ENCODE results near the gene ETFB. TPM values are rescaled to one million over a fixed set of nuclear protein-coding genes. Genes with fewer than 3 reads are reported as not detected.

ETFB gene
- total and polyA plus RNA-seq, 9 of the 15 experiments (the other 6 are each of a cell fraction or from before 2014, with no cell fraction given), result 18.1 to 143 (median 96.1) TPM

GRCh38 chr19:51375504-51376221 lies 9.5 kb upstream of the ETFB start:
- in situ Hi-C loops (cut with MboI) (no loop called here), intact Hi-C loops (cut with micrococcal nuclease) (no loop called here)
- no peak overlapping the region for H3K4me3 ChIP-seq
- no TSS peak for BruUV-seq (replicated peaks)
- H3K36me3 ChIP-seq (ENCODE audit: control insufficient read depth, insufficient read depth, low read length), result no peaks in the 10 kb centered on the region
- H2AFZ ChIP-seq (ENCODE audit: low read depth, low read length), result no peak overlapping the region
- no peaks in the 10 kb centered on the region for H3K9me1 ChIP-seq (ENCODE audit: control insufficient read depth, insufficient read depth, low read length)
- CTCF ChIA-PET (ENCODE audit: low intra/inter-chr PET ratio), result no interaction called here
- FAIRE-seq (no peak), DNase-seq (ENCODE audit: extremely low read depth in 1 of 4, low spot score in 3 of 4) (no peak), ATAC-seq (no peak)
- H3K4me1 ChIP-seq (replicated peaks in 1 of 2; ENCODE audit: control insufficient read depth in 2 of 2, insufficient read depth in 2 of 2, low read length in 2 of 2), result peaks cover 16 to 29% of the 10 kb centered on the region in 2 experiments
- H3K4me2 ChIP-seq (ENCODE audit: insufficient read depth, low read length), result no peak overlapping the region
- POLR2A ChIA-PET, result no interaction called here
- H3K27ac ChIP-seq (ENCODE audit: extremely low read depth, low read depth, low read length), result no peak overlapping the region
- 55% methylated on average over 10 of the region's 11 CpGs for WGBS (ENCODE audit: insufficient coverage, low coverage, missing lambda C conversion rate)
- no peaks in the 10 kb centered on the region for H3K27me3 ChIP-seq (ENCODE audit: control insufficient read depth in 2 of 2, insufficient read depth in 2 of 2, low read length in 2 of 2)
- TF ChIP-seq ZNF384 (IDR thresholded peaks at IDR 0.05; ENCODE audit: low read depth, low read length) (peak; percentile 44; the same call in 1 of the 2 replicates), TARDBP (IDR thresholded peaks at IDR 0.05) (no peak)
- no peaks in the 10 kb centered on the region for H3K79me2 ChIP-seq (ENCODE audit: control insufficient read depth, insufficient read depth, low read length)
- no peaks in the 10 kb centered on the region for H4K20me1 ChIP-seq (replicated peaks; ENCODE audit: control insufficient read depth, insufficient read depth, low read length)
- peak overlapping the region in 1 of 2 experiments; percentile 54; a peak in 1 of 4 replicates for H3K9ac ChIP-seq (ENCODE audit: insufficient read depth in 1 of 2, low read depth in 2 of 2, low read length in 2 of 2)
- H3K9me3 ChIP-seq (replicated peaks; ENCODE audit: control insufficient read depth, insufficient read depth, low read depth, low read length), result no peaks in the 10 kb centered on the region

DNA sequence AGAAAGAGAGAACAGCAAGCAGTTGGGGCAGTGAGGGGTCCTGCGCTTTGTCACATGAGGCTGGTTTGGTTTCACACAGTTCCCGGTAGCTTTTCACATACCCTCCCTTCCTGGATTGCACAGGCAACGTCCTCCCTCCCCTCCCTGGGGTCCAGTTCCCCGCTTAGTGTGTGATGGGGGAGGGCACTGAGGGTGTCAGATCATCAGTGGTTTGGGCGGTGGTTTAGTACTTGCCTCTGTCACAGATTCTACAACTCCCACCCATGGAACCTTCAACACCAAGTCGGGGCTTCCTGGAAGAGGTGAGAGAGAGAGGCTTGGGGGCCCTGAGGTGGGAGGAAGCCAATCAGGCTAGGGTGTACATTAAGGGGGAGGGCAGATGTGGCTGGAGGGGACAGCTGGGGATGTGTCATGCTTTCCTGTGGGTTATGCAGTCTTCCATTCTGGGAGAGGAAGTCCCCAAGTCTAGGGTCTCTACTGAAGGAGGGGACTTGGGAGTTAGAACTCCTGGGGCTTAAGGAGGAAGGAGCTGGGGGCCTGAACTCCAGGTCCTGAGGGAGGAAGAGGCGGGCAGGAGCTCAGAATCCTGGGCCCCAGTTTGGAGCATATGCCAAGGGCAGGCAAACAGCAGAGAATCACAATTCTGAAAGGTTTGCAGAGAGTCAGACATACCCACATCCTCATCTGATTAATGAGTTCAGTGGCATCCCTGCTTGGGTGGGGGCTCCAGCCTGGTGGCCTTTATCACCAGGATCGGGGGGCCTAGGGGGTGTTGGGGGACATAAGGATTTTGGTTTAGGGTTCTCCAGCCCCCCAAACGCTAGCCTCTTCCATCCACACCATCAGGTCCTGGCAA lies 6.7 kb upstream of the ETFB start, which contains the start of gene NKG7:
TSS of gene NKG7 (minus strand) at position 6 of the 856 bp plus-strand sequence. CDS start 119 bp downstream, outside the sequence.
- peak; percentile 42 for FAIRE-seq
- Histone ChIP-seq H3K9ac (ENCODE audit: insufficient read depth in 1 of 2, low read depth in 2 of 2, low read length in 2 of 2) (peak within 1 kb of the TSS in 1 of 2 experiments; percentile 82; a peak in 2 of 4 replicates), H3K4me3 (no peak within 1 kb of the TSS), H3K4me2 (ENCODE audit: insufficient read depth, low read length) (no peak within 1 kb of the TSS), H4K20me1 (replicated peaks; ENCODE audit: control insufficient read depth, insufficient read depth, low read length) (no peaks in the 10 kb centered on the region), H3K4me1 (replicated peaks in 1 of 2; ENCODE audit: control insufficient read depth in 2 of 2, insufficient read depth in 2 of 2, low read length in 2 of 2) (peaks cover 19 to 30% of the 10 kb centered on the region in 2 experiments), H2AFZ (ENCODE audit: low read depth, low read length) (peak within 1 kb of the TSS; percentile 38), H3K79me2 (ENCODE audit: control insufficient read depth, insufficient read depth, low read length) (peaks cover 11% of the 10 kb centered on the region), H3K27ac (ENCODE audit: extremely low read depth, low read depth, low read length) (no peak within 1 kb of the TSS), H3K36me3 (ENCODE audit: control insufficient read depth, insufficient read depth, low read length) (no peaks in the 10 kb centered on the region), H3K27me3 (ENCODE audit: control insufficient read depth in 2 of 2, insufficient read depth in 2 of 2, low read length in 2 of 2) (no peaks in the 10 kb centered on the region), H3K9me1 (ENCODE audit: control insufficient read depth, insufficient read depth, low read length) (no peaks in the 10 kb centered on the region), H3K9me3 (replicated peaks; ENCODE audit: control insufficient read depth, insufficient read depth, low read depth, low read length) (no peaks in the 10 kb centered on the region)
- no TSS peak for BruUV-seq (replicated peaks)
- intact Hi-C loops (cut with micrococcal nuclease), result no loop called here
- WGBS (ENCODE audit: insufficient coverage, low coverage, missing lambda C conversion rate), result 29% methylated on average over 9 of the region's 9 CpGs
- DNase-seq (ENCODE audit: extremely low read depth in 1 of 4, low spot score in 3 of 4), result peak; percentile 31 to 56 (median 32)
- ChIA-PET POLR2A (interaction anchor here (0.6 to 1.1 kb wide), 2 partner anchors 11 to 19 kb away, joined by 3 to 4 read pairs; no protein-coding TSS in a partner anchor), CTCF (ENCODE audit: low intra/inter-chr PET ratio) (no interaction called here)
- in situ Hi-C loops (cut with MboI), result no loop called here
- ATAC-seq, result no peak; the same call in 2 of the 3 replicates
- TF ChIP-seq ZBTB12 (CRISPR knock-in tag; IDR thresholded peaks at IDR 0.05), result no peak
- TF ChIP-seq CEBPB (tag; IDR thresholded peaks at IDR 0.05), result no peak
- no peak for TF ChIP-seq HDAC8 (tag; IDR thresholded peaks at IDR 0.05)
- TF ChIP-seq HSF4 (CRISPR knock-in tag; IDR thresholded peaks at IDR 0.05; ENCODE audit: borderline replicate concordance), result no peak
- no peak for TF ChIP-seq FOXK2 (conservative IDR thresholded peaks at IDR 0.05 in 1 of 2, IDR thresholded peaks at IDR 0.05 in 1 of 2; ENCODE audit: low read depth in 2 of 2)
- no peak for TF ChIP-seq MAFK (IDR thresholded peaks at IDR 0.05; ENCODE audit: low read length)
- TF ChIP-seq, protein P1, sequence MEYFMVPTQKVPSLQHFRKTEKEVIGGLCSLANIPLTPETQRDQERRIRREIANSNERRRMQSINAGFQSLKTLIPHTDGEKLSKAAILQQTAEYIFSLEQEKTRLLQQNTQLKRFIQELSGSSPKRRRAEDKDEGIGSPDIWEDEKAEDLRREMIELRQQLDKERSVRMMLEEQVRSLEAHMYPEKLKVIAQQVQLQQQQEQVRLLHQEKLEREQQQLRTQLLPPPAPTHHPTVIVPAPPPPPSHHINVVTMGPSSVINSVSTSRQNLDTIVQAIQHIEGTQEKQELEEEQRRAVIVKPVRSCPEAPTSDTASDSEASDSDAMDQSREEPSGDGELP (CRISPR knock-in tag; IDR thresholded peaks at IDR 0.05; ENCODE audit: borderline replicate concordance), result peak; percentile 60; the same call in 1 of the 2 replicates
- TF ChIP-seq SPI1 (IDR thresholded peaks at IDR 0.05; ENCODE audit: borderline replicate concordance, low read depth, low read length), result peak; percentile 63; the same call in 1 of the 2 replicates
- TF ChIP-seq CHCHD3 (CRISPR knock-in tag; IDR thresholded peaks at IDR 0.05), result no peak
- TF ChIP-seq ZBTB7A (IDR thresholded peaks at IDR 0.05; ENCODE audit: borderline replicate concordance, control insufficient read depth, low read depth, low read length), result peak; percentile 30; the same call in 1 of the 2 replicates

All from K562 (cell line).